Measurements from ENCODE around the gene PLPPR2.

GRCh38 chr19:11321191-11322126 is 33.8 kb upstream of the PLPPR2 start:
- TF ChIP-seq, protein P1, sequence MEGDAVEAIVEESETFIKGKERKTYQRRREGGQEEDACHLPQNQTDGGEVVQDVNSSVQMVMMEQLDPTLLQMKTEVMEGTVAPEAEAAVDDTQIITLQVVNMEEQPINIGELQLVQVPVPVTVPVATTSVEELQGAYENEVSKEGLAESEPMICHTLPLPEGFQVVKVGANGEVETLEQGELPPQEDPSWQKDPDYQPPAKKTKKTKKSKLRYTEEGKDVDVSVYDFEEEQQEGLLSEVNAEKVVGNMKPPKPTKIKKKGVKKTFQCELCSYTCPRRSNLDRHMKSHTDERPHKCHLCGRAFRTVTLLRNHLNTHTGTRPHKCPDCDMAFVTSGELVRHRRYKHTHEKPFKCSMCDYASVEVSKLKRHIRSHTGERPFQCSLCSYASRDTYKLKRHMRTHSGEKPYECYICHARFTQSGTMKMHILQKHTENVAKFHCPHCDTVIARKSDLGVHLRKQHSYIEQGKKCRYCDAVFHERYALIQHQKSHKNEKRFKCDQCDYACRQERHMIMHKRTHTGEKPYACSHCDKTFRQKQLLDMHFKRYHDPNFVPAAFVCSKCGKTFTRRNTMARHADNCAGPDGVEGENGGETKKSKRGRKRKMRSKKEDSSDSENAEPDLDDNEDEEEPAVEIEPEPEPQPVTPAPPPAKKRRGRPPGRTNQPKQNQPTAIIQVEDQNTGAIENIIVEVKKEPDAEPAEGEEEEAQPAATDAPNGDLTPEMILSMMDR (IDR thresholded peaks at IDR 0.05): no peak
- TF ChIP-seq POLR2A (IDR thresholded peaks at IDR 0.05) (no peak), EP300 (IDR thresholded peaks at IDR 0.05) (no peak)

Measured in ovary (tissue), 3 donors.